22Rv1 (cell line): ENCODE measurements around the gene SERHL2.
"Not testable (repeated sequence)": the region's sequence is repeated elsewhere in the genome, so short reads cannot be mapped to it uniquely, and the experiment has no call there.

Experiments
- CTCF ChIP-seq: fragments of 450-650 bp; IDR thresholded peaks from 2 replicates; pipeline ENCODE4 v1.5.1; 2017; ENCODE audit warnings: mild to moderate bottlenecking
- ZFX ChIP-seq: fragments of 450-650 bp; IDR thresholded peaks from 2 replicates; pipeline ENCODE4 v1.6.1; 2017; ENCODE audit warnings: antibody characterized with exemption, borderline replicate concordance

- TF ChIP-seq CTCF, ZFX: not testable (repeated sequence)
Measured at GRCh38 chr22:42508975-42509364, 44.8 kb upstream of the SERHL2 start.
